ENCODE data around the gene C6orf120. TPM values are rescaled to one million over a fixed set of nuclear protein-coding genes. Genes with fewer than 3 reads are reported as not detected.
A peak's percentile ranks its signal among the peaks of the same experiment; 100 is the strongest.

C6orf120 gene
- total RNA-seq, result 11.4 TPM

DNA sequence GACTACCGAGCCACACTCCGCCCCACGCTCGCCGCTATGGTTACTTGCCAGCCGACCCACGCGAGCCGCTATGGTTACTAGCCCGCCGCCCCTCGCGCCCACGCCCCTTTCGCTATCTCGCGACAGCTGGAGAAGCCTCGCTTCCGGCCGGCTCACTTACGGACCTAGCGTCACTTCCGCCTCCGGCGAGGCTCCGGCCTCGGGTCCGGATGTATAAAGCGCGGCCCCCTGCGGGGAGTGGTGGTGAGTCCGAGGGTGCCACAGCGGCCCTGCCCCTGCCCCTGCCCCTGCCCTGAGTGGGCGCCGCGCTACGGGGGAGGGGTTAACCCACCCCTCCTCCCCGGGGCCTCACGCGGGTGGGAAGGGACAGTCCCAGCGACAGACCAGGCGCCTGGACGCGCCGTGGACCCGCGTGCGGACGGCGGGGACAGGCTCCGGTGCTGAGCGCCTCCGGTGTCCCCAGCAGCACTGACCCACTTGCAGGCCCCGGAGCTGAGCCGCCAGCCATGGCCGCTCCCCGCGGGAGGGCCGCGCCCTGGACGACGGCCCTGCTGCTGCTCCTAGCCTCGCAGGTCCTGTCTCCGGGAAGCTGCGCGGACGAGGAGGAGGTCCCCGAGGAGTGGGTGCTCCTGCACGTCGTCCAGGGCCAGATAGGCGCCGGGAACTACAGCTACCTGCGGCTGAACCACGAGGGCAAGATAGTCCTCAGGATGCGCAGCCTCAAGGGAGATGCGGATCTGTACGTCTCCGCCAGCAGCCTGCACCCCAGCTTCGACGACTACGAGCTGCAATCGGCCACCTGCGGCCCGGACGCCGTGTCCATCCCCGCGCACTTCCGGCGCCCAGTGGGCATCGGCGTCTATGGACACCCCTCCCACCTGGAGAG, at the start of gene C6orf120, which contains the start of gene WDR27:
C6orf120 (plus strand) TSS at position 173 of the 886 bp plus-strand sequence; CDS start at position 507, 334 bp downstream.
WDR27 (minus strand) TSS at position 76 of the 886 bp plus-strand sequence. CDS start 13,024 bp downstream, outside the sequence.
- ATAC-seq, result peak; percentile 93

DNA sequence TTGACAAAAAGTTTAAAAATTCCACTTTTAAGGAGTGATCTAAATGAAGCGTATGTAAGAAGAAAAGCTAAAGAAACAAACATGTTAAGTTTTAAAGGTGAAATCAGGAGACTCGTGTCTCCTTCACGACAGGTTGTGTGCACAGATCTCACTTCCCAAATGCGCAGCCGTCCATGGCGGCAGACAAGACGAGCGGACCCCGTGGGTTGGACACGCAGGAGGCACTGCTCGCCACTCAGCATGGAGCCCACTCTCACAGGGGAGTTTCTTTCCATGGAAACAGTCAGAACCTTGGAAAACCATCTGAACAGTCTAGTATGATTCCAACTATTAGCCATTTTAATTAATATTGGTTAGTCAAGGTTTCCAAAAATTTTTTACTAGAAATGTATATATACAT, 49.0 kb upstream of the C6orf120 start:
- ATAC-seq, result no peak

DNA sequence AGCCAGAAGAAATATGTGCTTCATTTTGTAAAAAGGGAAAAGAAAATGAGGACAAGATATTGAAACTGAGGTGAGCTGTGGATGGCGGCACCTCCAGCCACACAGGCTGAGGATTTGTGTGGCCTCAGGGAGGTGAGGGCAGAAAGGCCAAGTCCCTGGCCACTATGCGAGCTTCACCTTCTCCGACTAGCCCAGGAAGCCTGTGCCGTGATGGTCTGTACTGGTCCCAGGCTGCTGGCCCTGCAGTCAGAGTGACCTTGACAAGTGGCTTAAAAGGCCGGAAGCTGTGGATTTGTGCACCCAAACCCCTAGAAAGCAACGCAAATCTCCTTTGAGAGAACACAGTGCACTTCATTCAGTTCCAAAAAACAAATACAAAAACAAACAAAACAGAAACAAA, 48.2 kb upstream of the C6orf120 start:
- ATAC-seq, result no peak

DNA sequence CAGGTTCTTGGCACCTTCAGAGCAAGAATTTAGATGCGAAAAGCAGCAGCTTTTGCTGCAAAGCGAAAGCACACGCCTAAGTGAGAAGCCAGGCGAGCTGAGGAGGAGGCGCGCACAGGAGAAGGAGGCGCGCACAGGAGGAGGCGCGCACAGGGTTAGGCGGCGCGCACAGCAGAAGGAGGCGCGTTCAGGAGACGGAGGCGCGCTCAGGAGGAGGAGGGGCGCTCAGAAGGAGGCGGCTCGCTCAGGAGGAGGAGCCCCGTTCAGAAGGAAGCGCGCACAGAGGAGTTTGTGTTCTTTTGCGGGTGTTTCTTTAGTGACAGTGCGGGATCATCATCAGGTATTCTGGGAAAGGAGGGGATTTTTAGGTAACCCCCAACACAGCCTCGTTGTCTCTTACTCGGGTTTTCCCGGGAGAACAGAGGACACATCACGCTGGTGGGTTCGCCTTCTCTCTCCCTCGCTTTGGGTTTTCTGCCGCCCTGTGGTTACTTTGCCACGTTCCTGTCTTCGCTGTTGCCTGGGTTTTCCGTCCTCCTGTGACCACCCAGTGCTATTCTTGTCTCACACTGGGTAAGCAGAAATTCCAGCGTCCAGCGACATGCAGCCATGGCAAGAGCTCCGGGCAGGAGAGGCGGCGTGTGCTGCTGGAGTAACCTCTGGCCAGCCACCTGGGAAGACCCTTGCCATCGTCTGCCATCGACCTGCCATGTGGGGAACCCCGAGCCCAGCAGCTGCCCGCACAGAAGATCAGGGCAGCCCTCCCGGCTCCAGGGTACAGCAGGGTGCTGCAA, 47.1 kb upstream of the C6orf120 start:
- peak; percentile 95 for ATAC-seq

DNA sequence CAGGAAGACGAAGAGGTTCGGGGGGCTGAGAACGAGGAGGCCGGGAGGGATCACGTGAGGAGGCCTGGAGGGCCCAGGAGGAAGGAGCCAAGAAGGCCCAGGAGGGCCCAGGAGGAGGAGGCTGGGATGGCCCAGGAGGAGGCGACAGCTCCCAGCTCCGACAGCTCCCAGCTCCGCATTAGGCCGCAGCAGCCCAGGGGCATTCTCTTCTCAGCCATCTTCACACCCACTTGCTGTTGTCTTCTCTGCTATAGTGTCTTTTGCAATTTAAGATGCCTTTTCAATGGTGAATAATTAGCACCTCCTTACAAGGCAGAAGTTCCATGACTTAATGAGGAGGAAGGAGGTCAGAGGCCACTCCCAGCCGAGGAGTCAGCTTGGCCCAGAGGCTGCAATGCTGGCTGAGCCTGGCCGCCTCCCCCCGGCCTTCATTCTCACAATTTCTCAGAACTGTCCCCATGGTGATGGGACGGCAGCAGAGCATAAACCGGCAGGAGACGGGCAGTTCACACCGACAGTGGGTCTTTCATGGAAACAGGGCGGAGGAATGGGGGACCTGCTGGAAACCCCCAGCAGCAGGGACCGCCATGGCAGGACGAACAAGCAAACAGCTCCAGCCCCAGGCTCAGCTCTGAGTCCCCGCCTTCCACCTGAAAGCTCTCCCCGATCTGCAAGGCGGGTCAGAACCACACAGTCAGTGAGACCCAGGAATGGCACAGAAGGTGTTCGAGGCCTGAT, 45.2 kb upstream of the C6orf120 start:
- no peak for ATAC-seq

DNA sequence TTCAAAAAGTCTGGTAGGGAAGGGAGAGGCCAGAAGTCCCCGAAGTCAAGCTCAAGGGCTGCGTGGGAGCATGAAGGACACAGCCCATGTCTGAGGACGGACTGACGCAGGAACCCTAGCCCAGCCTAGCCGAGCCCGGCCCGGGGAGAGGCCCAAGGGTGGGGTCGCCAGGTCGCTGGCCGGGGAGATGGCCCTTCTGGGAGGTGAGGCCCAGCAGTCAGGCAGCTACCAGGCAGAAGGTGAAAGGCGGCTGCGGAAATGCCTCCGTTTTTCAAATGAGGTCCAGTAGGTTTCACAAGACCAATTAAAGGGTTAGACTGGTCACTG, 44.7 kb upstream of the C6orf120 start:
- no peak for ATAC-seq

DNA sequence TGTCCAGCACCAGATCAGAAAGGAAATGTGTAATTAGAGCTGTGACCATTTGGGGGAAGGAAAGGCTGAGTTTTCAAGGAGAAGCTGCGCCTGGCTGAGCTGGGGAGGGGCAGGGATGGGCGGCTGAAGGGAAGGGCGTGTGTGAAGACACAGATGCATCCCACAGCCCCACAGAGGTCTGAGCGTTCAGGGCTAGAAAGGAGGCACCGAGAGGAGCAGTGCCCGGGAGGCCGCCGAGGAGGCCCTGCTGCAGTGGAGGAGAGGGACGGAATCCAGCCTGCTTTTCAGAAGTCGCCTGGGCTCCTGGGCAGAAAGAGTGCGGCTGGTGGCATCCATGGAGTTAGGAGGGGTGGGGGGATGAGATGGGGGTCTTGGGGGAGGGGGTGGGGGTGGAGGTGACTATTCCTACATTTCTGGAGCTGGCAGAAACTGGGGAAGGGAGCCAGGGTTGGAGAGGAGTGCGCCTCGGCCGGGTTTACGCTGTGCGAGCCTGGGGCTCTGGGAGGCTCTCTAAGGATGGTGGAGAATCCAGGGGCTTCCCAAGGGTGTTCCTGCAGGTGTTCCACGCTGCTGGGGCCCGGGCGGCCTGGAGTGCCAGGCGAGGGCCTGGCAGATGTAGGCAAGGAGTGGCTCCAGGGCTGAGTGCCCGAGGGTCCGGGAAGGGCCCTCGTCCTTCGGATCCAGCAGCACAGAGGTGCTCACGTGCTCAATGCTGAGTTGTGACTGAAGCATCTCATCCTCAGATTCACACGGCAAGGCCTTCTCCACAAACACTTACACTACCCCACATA, 41.9 kb upstream of the C6orf120 start:
- ATAC-seq, result no peak

DNA sequence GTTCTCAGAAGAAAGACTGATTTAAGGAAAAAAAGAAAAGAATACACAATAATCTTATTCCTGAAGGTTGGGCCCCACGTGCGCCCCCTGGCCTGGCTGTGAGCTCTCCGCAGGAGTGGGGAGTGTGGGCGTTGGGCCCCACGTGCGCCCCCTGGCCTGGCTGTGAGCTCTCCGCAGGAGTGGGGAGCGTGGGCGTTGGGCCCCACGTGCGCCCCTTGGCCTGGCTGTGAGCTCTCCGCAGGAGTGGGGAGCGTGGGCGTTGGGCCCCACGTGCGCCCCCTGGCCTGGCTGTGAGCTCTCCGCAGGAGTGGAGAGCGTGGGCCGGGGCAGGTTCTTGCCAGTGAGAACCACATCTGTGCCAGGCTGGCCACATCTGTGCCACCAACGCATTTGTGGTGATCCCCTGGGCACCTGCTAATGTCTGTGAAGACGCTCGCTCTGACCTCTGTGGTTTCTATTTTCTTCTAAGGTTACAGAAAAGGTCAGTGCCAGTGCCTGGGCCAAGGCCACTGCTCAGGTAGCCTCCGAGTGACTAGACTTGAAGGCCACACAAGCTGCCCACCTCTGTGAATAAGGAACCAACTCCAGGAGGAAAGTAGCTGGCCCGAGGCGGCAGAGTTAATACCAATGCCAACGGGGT, 41.1 kb upstream of the C6orf120 start:
- no peak for ATAC-seq

DNA sequence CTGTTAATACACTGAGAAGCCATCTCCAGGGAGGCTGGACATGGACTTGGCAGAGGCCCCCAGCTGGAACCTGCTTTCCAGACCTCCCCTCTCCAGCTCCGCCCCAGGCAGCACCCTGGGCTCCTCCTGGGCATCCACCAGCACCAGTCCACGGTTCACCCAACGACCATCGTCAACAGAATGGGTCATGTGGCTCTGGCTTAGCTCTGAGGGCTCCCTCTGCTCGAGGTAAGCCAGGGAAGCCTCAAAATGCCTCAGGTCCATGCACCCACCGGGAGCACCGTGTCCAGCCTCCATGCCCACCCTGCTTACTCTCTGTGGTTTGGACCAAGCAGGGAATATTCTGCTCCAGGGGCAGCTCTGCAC, 40.6 kb upstream of the C6orf120 start:
- ATAC-seq, result no peak

DNA sequence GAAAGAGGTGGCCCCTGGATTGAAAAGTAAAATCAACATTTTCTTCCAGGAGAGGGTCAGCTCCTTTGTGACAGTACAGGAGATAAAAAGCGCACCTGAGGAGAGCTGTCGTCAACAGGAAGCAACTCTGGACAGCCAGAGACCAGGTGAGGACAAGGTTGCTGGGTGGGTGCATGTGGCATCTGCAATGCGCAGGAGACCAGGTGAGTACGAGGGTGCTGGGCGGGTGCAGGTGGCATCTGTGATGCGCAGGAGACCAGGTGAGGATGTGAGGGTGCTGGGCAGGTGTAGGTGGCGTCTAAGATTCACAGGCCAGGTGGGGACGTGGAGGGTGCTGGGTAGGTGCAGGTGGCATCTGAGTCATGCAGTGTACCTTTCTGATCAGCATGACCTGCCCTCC, 38.5 kb upstream of the C6orf120 start:
- peak; percentile 6 for ATAC-seq

DNA sequence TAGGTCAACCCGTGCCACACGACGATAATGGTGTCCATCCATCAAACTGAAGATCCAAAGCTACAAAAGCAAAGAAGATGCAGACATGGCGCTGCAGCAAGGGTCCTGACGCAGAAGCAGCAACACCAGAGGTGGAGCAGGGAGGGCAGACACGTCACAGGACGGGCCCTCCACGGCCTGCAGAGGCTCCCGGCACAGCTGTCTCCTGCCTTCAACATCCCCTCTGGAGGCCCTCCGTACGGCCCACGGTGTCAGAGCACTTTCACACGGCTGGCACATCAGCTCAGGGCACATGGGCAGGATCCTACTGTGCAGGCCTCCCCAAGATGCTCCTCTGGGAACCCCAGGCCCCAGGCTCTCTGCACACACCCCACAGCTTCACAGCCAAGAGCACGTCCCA, 37.7 kb upstream of the C6orf120 start:
- ATAC-seq, result no peak

DNA sequence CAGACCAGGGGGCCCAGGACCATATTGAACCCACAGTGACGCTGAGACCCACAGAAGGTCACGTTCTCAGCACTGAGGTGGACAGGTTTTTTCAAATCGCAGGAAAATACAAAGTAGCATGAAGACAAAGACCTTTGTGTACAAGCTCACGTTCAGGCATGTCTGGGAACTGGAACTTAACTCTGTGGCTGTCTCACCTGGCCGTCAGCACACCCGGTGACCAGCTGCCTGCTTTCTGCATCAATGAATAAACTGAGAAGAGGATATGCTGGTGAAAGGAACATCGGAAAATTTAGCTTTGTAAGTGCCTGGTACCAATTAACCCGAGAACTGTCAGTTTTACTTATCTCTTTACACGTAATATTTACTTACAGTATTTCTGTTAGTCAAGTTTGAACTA, 36.6 kb upstream of the C6orf120 start:
- ATAC-seq, result peak; percentile 46

DNA sequence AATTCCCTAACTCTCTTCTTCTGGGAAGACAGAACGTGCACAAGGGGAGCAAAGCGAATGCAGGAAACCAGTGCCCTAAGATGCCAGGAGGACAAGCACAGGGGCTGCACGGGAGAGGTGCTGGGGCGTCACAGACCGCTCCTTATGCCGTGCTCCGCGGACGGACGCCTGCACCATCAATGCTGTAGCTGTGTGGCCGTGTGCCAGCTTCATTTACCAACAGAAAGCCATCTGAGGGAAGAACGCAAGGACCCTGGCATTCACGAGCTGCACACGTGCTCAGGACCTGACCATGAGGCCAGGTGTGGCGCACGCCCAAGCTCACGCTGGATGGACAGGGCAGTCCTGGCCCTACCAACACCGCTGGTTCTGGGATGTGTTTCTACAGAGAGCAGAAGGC, 35.5 kb upstream of the C6orf120 start:
- no peak for ATAC-seq

DNA sequence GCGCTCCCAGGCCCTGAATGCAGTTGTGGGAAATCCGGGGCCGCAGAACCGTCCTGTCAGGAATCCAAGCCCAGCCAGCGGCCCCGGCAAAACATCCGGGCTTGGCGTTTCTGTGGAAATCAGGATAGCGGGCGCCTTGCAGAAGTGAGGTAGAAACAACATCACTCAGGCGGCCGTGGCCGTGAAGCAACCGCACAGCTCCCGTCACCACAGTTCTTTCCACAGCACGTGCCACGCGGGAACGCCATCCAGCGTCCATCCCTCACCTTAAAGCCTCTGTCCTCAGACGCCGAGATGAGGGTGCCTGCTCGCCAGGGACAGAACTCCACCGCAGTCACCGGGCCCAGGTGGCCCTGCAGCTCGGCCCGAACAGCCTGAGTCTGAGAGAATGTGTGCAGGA, 34.2 kb upstream of the C6orf120 start:
- no peak for ATAC-seq

DNA sequence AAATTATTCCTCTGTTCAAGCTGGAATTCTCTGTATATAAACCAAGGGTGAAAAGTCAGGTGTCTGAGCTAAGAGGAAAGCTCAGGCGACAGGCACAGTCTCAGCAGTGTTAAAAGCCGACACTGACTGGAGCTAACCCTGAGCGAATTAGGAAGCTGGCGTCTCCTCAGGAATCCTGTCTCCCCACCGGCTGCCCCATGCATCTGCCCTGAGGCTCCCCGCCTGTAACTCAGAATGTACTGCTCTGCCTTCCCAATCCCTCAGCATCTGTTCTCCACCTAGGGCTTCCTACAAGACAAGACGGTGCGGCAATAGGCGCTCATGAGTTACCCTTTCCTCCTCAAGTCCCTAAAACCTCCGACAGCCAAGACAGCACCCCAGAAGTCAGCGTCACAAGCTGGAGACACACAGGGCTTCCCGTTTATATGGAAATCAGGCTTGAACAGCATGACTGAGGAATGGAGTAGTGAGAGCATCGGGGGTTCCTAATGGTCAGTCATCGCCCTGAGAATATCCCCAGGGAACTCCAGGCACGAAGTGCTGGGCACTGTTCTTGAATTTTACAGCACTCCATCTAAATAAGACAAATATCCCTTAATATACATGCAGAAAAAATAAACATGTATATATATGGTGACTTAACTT, 33.6 kb upstream of the C6orf120 start:
- no peak for ATAC-seq

DNA sequence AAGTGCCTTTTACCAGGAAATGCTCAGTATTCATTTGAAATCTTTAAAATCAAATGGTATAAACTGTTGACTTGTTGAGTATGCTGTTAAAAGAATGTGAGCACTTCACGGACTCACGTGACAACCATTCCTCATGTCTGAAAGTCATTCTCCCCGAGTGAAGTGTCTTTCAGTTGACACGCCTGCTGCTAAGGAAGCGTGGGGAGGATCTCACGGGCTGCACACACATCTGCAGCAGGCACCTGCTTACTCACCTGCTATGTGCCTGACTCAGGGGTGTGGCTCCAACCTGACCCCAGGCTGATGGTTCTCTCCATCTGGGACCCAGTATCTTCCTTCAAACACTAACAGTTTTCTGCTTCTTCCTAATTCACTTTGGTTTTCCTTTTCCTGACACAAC, 32.8 kb upstream of the C6orf120 start:
- peak; percentile 86 for ATAC-seq

DNA sequence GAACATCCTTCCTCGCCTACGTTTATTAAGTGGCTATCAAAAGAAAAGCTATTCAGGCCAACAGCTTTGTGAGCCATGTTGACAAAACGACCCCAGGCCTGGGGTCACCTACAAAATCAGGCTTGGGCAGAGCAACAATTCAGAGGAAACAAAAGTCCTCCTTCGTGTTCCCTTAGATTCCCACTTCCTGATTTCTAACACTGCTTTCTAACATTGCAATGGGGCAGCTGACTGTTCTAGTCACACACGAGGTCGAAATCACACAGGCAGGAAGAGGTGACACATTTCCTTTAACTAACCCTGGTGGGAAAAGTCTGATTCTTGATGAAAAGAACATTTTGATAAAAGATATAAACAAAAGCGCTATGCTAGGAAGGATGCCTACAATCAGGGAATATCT, 32.0 kb upstream of the C6orf120 start:
- no peak for ATAC-seq

DNA sequence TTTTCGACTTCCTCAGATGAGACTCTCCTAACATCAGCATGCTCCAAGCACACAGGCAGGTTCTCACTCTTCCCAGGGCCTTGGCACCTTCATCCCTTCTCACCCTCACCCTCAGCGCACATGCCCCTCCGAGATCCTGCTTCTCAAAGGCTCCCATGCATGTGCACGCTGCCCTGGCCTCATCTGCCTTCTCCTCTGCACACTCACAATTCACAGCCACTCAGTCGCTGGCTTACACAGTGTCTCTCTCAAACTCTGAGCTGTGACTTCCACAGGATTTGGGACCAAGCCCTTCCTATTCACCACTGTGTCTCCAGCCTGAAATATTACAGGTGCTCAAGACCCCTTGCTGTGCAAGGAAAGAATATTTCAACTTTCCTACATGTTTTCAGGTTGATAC, 30.4 kb upstream of the C6orf120 start:
- ATAC-seq, result no peak

DNA sequence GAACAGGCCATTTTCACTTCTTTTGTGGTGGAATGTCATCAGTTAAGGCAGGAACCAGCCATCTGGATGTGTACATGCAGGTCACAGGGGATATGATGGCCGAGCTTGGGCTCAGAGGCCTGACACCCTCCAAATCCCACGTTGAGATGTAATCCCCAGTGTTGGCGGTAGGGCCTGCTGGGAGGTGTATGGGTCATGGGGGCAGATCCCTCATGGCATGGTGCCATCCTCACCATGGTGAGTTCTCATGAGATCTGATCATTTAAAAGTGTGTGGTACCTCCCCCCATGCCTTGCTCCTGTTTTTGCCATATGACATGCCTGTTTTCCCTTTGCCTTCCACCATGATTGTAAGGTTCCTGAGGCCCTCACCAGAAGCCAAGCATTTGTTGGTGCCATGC, 26.9 kb upstream of the C6orf120 start:
- ATAC-seq, result no peak

DNA sequence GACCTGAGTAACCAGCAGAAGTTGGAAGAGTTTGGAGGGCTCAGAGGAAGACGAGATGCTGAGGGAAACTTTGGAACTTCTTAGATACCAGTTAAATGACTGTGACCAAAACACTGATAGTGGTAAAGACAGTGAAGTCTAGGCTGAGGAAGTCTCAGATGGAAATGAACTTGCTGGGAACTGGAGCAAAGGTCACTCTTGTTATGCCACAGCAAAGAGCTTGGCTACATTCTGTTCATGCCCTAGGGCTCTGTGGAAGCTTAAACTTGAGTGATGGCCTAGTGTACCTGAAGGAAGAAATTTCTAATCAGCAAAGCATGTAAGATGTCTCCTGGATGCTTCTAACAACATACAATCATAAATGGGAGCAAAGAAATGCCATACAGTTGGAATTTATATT, 24.8 kb upstream of the C6orf120 start:
- ATAC-seq, result no peak

DNA sequence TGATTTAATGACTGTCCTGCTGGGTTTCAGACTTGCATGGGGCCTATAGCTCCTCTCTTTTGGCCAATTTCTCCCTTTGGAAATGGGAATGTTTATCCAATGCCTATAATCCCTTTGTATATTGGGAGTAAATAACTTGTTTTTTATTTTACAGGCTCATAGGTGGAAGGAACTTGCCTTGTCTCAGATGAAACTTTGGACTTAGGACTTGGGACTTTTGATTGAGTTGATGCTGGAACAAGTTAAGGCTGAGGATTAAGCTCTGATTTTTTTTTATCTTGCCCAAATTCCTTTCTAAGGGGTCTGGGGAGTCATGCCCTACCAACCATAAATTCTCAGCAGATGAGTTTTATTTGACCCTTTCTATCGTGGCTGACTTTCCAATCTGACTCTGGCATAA, 23.6 kb upstream of the C6orf120 start:
- ATAC-seq, result no peak

Measured in esophagus mucosa (tissue), 1 donor.